NCI-H128 (cell line): ENCODE results near the gene NLN.
"Not testable (repeated sequence)": the region's sequence is repeated elsewhere in the genome, so short reads cannot be mapped to it uniquely, and the experiment has no call there.

ENCODE experiments used
- DNase-seq: peaks from one replicate; lab custom pipeline; 2025; ENCODE audit not compliant: unreplicated experiment; lab: John Stamatoyannopoulos, UW

Gene NLN

GRCh38 chr5:65866837-65867521, 145.0 kb downstream of the NLN start:
- no peak for DNase-seq

- DNase-seq: no peak
Measured at GRCh38 chr5:65867542-65868195, 145.7 kb downstream of the NLN start.

DNA sequence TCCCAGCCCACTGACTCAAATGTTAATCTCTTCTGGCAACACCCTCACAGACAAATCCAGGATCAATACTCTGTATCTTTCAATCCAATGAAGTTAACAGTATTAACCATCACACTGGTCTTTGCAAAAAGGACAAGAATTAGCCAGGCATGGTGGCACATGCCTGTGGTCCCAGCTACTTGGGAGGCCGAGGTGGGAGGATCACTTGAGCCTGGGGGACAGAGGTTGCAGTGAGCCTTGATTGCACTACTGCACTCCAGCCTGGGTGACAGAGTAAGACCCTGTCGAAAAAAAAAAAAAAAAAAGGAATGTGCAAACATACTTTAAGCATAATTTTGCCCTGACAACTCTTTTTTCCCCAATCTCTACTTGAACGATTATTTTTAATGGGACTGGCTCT, 146.5 kb downstream of the NLN start:
- DNase-seq: no peak

GRCh38 chr5:65871182-65871581, 149.2 kb downstream of the NLN start:
- no peak for DNase-seq

- DNase-seq: not testable (repeated sequence)
Measured at GRCh38 chr5:65871776-65872175, 149.8 kb downstream of the NLN start.

- DNase-seq: no peak
Measured at GRCh38 chr5:65873181-65873750, 151.3 kb downstream of the NLN start.

GRCh38 chr5:65874241-65874640, 152.2 kb downstream of the NLN start:
- no peak for DNase-seq

- DNase-seq: no peak
Measured at GRCh38 chr5:65876496-65876895, 154.5 kb downstream of the NLN start.

DNA sequence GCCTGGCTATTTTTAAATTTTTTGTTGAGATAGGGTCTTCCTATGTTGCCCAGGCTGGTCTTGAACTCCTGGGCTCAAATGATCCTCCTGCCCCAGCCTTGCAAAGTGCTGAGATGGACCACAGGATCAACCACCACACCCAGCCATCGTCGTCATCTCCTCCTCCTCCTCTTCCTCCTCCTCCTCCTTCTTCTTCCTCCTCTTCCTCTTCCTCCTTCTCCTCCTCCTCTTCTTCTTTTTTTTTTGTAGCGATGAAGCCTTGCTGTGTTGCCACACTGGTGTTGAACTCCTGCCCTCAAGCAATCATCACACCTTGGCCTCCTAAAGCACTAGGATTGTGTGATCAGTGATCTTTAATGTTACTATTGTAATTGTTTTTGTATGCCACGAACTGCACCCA, 155.0 kb downstream of the NLN start:
- DNase-seq: no peak
